Epithelial cell of esophagus (primary cell): ENCODE results near the gene FBXO38.

Source experiments
- DNase-seq: peaks from one replicate; pipeline ENCODE4 v3.0.0; 2010; ENCODE audit warnings: low read depth
- H3K4me3 ChIP-seq: 2 replicates; pipeline ENCODE4 v1.5.1; 2011; ENCODE audit warnings: mild to moderate bottlenecking, low read length, control low read depth
- CTCF ChIP-seq: IDR thresholded peaks from 2 replicates; pipeline ENCODE4 v1.5.1; 2011; ENCODE audit warnings: low read depth, mild to moderate bottlenecking, low read length, control low read depth, inconsistent platforms; ENCODE audit not compliant: insufficient read depth; ENCODE audit errors: missing control alignments

The FBXO38 gene

GRCh38 chr5:148406406-148406805 is 22.6 kb downstream of the FBXO38 start:
- no peak for TF ChIP-seq CTCF
- H3K4me3 ChIP-seq = no peak overlapping the region
- no peak for DNase-seq

GRCh38 chr5:148408092-148408491 is 24.3 kb downstream of the FBXO38 start:
- no peak for TF ChIP-seq CTCF
- H3K4me3 ChIP-seq = no peak overlapping the region
- DNase-seq = no peak

GRCh38 chr5:148412124-148412523 is 28.4 kb downstream of the FBXO38 start:
- no peak overlapping the region for H3K4me3 ChIP-seq
- no peak for TF ChIP-seq CTCF
- DNase-seq = no peak

- no peak for TF ChIP-seq CTCF
- no peak for DNase-seq
- no peak overlapping the region for H3K4me3 ChIP-seq
Measured at GRCh38 chr5:148414833-148415232, 31.1 kb downstream of the FBXO38 start.

- TF ChIP-seq CTCF = no peak
- DNase-seq = no peak
- H3K4me3 ChIP-seq = no peak overlapping the region
Measured at GRCh38 chr5:148416416-148416815, 32.7 kb downstream of the FBXO38 start.

- TF ChIP-seq CTCF = no peak
- no peak overlapping the region for H3K4me3 ChIP-seq
- DNase-seq = peak; percentile 61
Measured at GRCh38 chr5:148416921-148417320, 33.2 kb downstream of the FBXO38 start.

- no peak for TF ChIP-seq CTCF
- DNase-seq = no peak
- no peak overlapping the region for H3K4me3 ChIP-seq
Measured at GRCh38 chr5:148418511-148418910, 34.8 kb downstream of the FBXO38 start.
